Fibroblast of villous mesenchyme (primary cell): ENCODE measurements around the gene CCDC59. TPM values are rescaled to one million over a fixed set of nuclear protein-coding genes. Genes with fewer than 3 reads are reported as not detected.

Source experiments
- DNase-seq: peaks from one replicate; pipeline ENCODE4 v3.0.0-alpha.2; 2010; ENCODE audit warnings: low read depth
- H3K4me3 ChIP-seq: 2 replicates; pipeline ENCODE4 v1.5.1; 2011; ENCODE audit warnings: low read depth, mild to moderate bottlenecking, low read length
- total RNA-seq: library from RNA; depleted of rRNA; stranded (reverse); fragments of >200 nt; gene quantifications from 2 replicates; pipeline ENCODE4 v1.2.3, GENCODE V29; 2012
- TF ChIP-seq, protein P1 (sequence below): IDR thresholded peaks from 2 replicates; pipeline ENCODE4 v1.5.1; 2012; ENCODE audit warnings: low read depth, mild to moderate bottlenecking, low read length; ENCODE audit not compliant: insufficient read depth

Gene CCDC59
- total RNA-seq, 1 donor, result 47.5 TPM

DNA sequence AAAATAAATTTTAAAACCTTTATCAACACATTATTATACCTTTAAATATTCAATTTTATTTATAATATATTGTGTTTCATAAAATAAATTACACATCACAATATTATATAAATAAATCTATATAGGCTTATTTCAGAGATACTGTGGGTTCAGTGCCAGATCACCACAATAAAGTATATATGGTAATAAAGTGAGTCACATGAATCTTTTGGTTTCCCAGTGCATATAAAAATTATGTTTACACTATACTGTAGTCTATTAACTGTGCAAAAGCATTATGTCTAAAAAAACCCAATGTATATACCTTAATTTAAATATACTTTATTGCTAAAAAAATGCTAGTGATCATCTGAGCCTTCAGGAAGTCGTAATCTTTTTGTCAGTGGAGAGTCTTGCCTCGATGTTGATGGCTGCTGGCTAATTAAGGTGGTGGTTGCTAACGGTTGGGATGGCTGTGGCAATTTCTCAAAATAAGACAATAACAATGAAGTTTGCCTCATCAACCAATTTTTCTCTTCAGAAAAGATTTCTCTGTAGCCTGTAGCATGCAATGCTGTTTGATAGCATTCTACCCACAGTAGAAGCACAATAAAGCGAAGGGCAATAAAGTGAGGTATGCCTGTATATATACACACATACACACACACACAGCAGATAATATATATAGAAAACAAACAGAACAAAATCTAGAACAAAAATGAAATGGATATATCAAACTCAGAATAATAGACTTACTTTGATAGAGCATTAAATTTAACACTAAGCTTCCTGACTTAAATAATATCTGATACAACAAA lies 32.4 kb downstream of the CCDC59 start:
- TF ChIP-seq, protein P1, sequence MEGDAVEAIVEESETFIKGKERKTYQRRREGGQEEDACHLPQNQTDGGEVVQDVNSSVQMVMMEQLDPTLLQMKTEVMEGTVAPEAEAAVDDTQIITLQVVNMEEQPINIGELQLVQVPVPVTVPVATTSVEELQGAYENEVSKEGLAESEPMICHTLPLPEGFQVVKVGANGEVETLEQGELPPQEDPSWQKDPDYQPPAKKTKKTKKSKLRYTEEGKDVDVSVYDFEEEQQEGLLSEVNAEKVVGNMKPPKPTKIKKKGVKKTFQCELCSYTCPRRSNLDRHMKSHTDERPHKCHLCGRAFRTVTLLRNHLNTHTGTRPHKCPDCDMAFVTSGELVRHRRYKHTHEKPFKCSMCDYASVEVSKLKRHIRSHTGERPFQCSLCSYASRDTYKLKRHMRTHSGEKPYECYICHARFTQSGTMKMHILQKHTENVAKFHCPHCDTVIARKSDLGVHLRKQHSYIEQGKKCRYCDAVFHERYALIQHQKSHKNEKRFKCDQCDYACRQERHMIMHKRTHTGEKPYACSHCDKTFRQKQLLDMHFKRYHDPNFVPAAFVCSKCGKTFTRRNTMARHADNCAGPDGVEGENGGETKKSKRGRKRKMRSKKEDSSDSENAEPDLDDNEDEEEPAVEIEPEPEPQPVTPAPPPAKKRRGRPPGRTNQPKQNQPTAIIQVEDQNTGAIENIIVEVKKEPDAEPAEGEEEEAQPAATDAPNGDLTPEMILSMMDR, result no peak
- no peak overlapping the region for H3K4me3 ChIP-seq
- no peak for DNase-seq

DNA sequence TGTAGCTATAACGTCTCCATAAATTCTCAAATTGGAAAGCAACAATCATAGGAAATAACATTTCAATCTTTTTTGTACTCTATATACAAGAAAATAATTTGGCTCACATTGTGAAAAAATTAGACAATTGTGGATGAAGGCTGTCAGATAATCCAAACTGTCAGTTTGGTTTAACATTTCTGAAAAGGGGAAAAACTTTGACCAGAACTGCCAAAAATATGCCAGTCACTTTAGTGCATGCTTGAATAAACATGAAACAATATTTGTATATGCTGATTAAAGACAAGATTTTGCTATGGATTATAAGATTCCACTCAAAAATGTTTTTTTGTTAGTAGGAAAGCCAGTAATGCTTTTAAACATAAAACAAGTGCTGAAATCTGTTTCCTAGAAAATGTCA lies 38.9 kb downstream of the CCDC59 start:
- no peak for DNase-seq
- no peak overlapping the region for H3K4me3 ChIP-seq
- TF ChIP-seq, protein P1, result no peak

DNA sequence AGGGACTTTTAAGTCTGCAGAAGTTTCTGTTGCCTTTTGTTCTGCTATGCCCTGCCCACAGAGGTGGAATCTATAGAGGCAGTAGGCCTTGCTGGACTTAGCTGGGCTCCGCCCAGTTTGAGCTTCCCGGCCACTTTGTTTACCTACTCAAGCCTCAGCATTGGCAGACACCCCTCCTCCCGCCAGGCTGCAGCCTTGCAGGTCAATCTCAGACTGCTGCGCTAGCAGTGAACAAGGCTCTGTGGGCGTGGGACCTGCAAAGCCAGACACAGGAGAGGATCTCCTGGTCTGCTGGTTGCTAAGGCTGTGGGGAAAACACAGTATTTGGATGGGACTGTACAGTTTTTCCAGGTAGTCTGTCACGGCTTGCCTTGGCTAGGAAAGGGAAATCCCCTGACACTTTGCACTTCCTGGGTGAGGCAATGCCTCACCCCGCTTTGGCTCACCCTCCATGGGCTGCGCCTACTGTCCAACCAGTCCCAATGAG lies 43.7 kb downstream of the CCDC59 start:
- no peak overlapping the region for H3K4me3 ChIP-seq
- TF ChIP-seq, protein P1, result no peak
- DNase-seq, result no peak

Other genes with a start within 250 kb of the CCDC59 start
- 9.0 and 13.8 TPM in 2 replicates for gene METTL25, start 142 bp upstream of the CCDC59 start, total RNA-seq